MM.1S (cell line): ENCODE results near the gene STEAP1B.

Experiments
- DNase-seq: peaks from one replicate; pipeline ENCODE4 v3.0.0-alpha.2; 2015
- H2AFZ ChIP-seq: fragments of 300-600 bp; sonication (generic); 2 replicates; pipeline ENCODE4 v1.6.0; 2016; ENCODE audit warnings: antibody characterized with exemption, low read length
- H3F3A ChIP-seq: fragments of 300-600 bp; sonication (generic); 2 replicates; pipeline ENCODE4 v1.6.1; 2016; ENCODE audit warnings: mild to moderate bottlenecking, antibody characterized with exemption, low read length, moderate library complexity, mixed read lengths; ENCODE audit not compliant: insufficient read depth
- H3K27ac ChIP-seq: fragments of 300-600 bp; sonication (generic); 2 replicates; pipeline ENCODE4 v1.5.1; 2016; ENCODE audit warnings: mild to moderate bottlenecking, low read length
- H3K27me3 ChIP-seq: fragments of 300-600 bp; sonication (generic); replicated peaks from 2 replicates; pipeline ENCODE4 v1.6.0; 2016; ENCODE audit warnings: low read length; ENCODE audit not compliant: insufficient read depth
- H3K36me3 ChIP-seq: fragments of 300-600 bp; sonication (generic); replicated peaks from 2 replicates; pipeline ENCODE4 v1.6.1; 2016; ENCODE audit warnings: mild to moderate bottlenecking, low read length, mixed read lengths; ENCODE audit not compliant: insufficient read depth
- H3K4me1 ChIP-seq: fragments of 300-600 bp; sonication (generic); 2 replicates; pipeline ENCODE4 v1.6.1; 2016; ENCODE audit warnings: low read length, mixed read lengths
- H3K4me2 ChIP-seq: fragments of 300-600 bp; sonication (generic); 2 replicates; pipeline ENCODE4 v1.6.0; 2016; ENCODE audit warnings: low read depth, low read length
- H3K4me3 ChIP-seq: fragments of 300-600 bp; sonication (generic); 2 replicates; pipeline ENCODE4 v1.5.1; 2016; ENCODE audit warnings: low read length, mixed read lengths
- H3K79me2 ChIP-seq: fragments of 300-600 bp; sonication (generic); 2 replicates; pipeline ENCODE4 v1.6.1; 2016; ENCODE audit warnings: mixed run types, low read length, mixed read lengths
- H3K9ac ChIP-seq: fragments of 300-600 bp; sonication (generic); 2 replicates; pipeline ENCODE4 v1.6.1; 2016; ENCODE audit warnings: low read length, mixed read lengths
- H3K9me2 ChIP-seq: fragments of 300-600 bp; sonication (generic); replicated peaks from 2 replicates; pipeline ENCODE4 v1.6.1; 2016; ENCODE audit warnings: mild to moderate bottlenecking, low read length, mixed read lengths; ENCODE audit not compliant: insufficient read depth
- H3K9me3 ChIP-seq: fragments of 300-600 bp; sonication (generic); replicated peaks from 2 replicates; pipeline ENCODE4 v1.6.1; 2016; ENCODE audit warnings: mild to moderate bottlenecking, low read length, mixed read lengths; ENCODE audit not compliant: insufficient read depth
- H4K20me1 ChIP-seq: fragments of 300-600 bp; sonication (generic); 2 replicates; pipeline ENCODE4 v1.6.1; 2016; ENCODE audit warnings: mild to moderate bottlenecking, low read length, moderate library complexity, mixed read lengths; ENCODE audit not compliant: insufficient read depth
- EZH2 ChIP-seq: fragments of 300-600 bp; sonication (generic); optimal IDR thresholded peaks from 2 replicates; pipeline ENCODE3; 2017; ENCODE audit warnings: low read depth, mild to moderate bottlenecking, antibody characterized with exemption, low read length, mixed read lengths
- EZH2phosphoT487 ChIP-seq: fragments of 300-600 bp; sonication (generic); IDR thresholded peaks from 2 replicates; pipeline ENCODE4 v1.6.1; 2018; ENCODE audit warnings: antibody characterized with exemption, low read length
- TF ChIP-seq, protein P1 (sequence below): fragments of 300-600 bp; sonication (generic); IDR thresholded peaks from 2 replicates; pipeline ENCODE4 v1.5.1; 2016; ENCODE audit warnings: antibody characterized with exemption, low read length, mixed read lengths

Gene STEAP1B

DNA sequence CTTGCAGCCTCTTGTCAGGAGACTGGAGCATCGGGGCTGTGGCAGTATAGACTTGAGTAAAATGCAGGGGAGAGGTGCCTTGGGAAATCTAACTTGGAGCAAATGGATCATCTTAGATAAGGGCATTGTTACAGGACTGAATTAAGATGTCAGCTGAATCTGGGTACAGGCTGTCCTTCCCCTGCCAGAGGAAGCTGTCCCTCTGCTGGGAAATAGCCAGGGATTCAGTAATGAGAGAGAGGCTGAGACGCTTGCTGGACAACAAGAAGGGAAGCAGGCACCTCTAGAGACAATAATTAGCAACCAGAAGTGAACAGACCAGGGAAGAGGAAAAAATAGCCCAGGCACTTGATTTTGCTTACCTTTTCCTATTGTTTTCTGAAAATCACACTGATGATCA, 122.3 kb downstream of the STEAP1B start:
- Histone ChIP-seq H2AFZ (no peak overlapping the region), H3K27me3 (no peaks in the 10 kb centered on the region), H3K9me3 (no peaks in the 10 kb centered on the region), H3K4me1 (no peaks in the 10 kb centered on the region), H3K36me3 (no peaks in the 10 kb centered on the region), H3K4me2 (no peak overlapping the region), H3K79me2 (no peaks in the 10 kb centered on the region), H3K27ac (no peak overlapping the region), H3F3A (no peaks in the 10 kb centered on the region), H4K20me1 (no peaks in the 10 kb centered on the region), H3K4me3 (no peak overlapping the region), H3K9ac (no peak overlapping the region), H3K9me2 (no peaks in the 10 kb centered on the region)
- DNase-seq, result no peak
- no peak for TF ChIP-seq EZH2phosphoT487

DNA sequence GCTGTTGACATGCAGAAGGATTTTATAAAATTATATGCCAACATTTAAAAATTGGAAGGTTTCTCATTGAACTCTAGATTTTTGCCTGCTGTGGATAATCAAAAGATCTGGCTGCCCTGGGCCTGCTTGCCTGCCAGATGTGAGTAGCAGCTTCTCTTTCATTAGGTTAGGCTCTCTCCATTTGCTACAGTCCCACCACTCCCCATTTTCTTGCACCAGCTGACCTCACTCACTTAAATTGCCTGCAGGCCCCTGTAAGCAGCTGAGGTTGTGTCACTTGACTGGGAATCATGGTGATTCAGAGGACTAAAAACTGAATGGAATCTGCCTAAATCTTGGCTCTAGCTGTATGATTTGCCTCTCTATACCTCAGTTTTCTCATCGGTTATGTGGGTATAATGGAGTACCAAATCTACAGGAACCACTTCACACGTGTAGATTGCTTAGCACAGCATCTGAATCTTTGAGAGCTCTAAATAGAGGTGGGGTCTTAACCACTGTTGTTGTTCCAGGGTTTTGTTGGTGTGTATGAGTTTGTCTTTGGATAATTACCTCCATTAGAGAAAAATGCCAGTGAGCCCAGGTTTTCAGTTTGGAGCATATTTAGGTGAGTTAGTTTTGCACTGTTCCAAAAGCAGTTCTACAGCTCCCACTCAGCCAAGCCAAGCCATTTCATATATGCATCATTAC, 124.5 kb downstream of the STEAP1B start:
- DNase-seq, result no peak
- Histone ChIP-seq H3K36me3 (no peaks in the 10 kb centered on the region), H4K20me1 (no peaks in the 10 kb centered on the region), H3K4me3 (no peak overlapping the region), H3K9me3 (no peaks in the 10 kb centered on the region), H3K27me3 (no peaks in the 10 kb centered on the region), H3K27ac (no peak overlapping the region), H3K9me2 (no peaks in the 10 kb centered on the region), H3K4me1 (no peaks in the 10 kb centered on the region), H3K4me2 (no peak overlapping the region), H3K79me2 (no peaks in the 10 kb centered on the region), H2AFZ (no peak overlapping the region), H3F3A (no peaks in the 10 kb centered on the region), H3K9ac (no peak overlapping the region)
- TF ChIP-seq, protein P1, sequence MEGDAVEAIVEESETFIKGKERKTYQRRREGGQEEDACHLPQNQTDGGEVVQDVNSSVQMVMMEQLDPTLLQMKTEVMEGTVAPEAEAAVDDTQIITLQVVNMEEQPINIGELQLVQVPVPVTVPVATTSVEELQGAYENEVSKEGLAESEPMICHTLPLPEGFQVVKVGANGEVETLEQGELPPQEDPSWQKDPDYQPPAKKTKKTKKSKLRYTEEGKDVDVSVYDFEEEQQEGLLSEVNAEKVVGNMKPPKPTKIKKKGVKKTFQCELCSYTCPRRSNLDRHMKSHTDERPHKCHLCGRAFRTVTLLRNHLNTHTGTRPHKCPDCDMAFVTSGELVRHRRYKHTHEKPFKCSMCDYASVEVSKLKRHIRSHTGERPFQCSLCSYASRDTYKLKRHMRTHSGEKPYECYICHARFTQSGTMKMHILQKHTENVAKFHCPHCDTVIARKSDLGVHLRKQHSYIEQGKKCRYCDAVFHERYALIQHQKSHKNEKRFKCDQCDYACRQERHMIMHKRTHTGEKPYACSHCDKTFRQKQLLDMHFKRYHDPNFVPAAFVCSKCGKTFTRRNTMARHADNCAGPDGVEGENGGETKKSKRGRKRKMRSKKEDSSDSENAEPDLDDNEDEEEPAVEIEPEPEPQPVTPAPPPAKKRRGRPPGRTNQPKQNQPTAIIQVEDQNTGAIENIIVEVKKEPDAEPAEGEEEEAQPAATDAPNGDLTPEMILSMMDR, result no peak
- no peak for TF ChIP-seq EZH2phosphoT487
- TF ChIP-seq EZH2, result no peak

DNA sequence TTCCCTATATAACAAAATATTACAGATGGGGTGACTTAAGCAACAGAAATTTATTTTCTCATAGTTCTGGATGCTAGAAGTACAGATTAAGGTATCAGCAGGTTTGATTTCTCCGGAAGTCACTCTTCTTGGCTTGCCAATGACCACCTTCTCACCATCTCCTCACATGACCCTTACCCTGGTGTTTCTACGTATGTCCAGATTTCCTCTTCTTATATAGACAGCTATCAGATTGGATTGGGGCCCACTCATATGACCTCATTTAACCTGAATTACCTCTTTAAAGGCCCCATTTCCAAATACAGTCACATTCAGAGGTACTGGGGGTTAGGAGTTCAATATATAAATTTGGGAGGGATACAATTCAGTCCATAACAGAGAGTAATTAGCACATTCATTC, 126.1 kb downstream of the STEAP1B start:
- H3F3A ChIP-seq, result no peaks in the 10 kb centered on the region
- H3K9ac ChIP-seq, result no peak overlapping the region
- H3K9me3 ChIP-seq, result no peaks in the 10 kb centered on the region
- no peak overlapping the region for H3K4me2 ChIP-seq
- no peak for DNase-seq
- no peak overlapping the region for H2AFZ ChIP-seq
- no peaks in the 10 kb centered on the region for H3K36me3 ChIP-seq
- H3K27ac ChIP-seq, result no peak overlapping the region
- no peaks in the 10 kb centered on the region for H3K4me1 ChIP-seq
- no peaks in the 10 kb centered on the region for H4K20me1 ChIP-seq
- H3K4me3 ChIP-seq, result no peak overlapping the region
- H3K79me2 ChIP-seq, result no peaks in the 10 kb centered on the region
- TF ChIP-seq, protein P1, result no peak
- TF ChIP-seq EZH2phosphoT487, result no peak
- TF ChIP-seq EZH2, result no peak
- no peaks in the 10 kb centered on the region for H3K9me2 ChIP-seq
- no peaks in the 10 kb centered on the region for H3K27me3 ChIP-seq

DNA sequence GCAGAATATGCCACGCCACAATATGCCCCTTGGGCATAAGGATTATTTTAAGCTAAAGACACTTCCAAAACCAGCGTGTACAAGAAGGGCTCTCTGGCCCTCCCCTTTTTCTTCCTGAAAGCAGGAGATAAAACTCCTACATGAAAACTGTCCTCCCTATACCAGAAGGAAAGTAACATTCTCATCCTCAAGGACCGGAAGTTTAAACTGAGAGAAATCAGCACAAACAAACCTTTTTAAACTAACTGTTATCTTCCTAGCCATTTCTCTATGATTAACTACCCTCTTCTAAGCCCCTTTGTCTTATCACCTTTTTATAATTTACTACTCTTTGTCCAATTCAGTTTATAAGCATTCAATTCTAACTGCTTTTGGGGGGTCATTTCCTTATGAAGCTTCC, 126.6 kb downstream of the STEAP1B start:
- Histone ChIP-seq H3K4me1 (no peaks in the 10 kb centered on the region), H3K79me2 (no peaks in the 10 kb centered on the region), H4K20me1 (no peaks in the 10 kb centered on the region), H3K9me3 (no peaks in the 10 kb centered on the region), H3K27ac (no peak overlapping the region), H3K36me3 (no peaks in the 10 kb centered on the region), H3F3A (no peaks in the 10 kb centered on the region), H2AFZ (no peak overlapping the region), H3K9ac (no peak overlapping the region), H3K27me3 (no peaks in the 10 kb centered on the region), H3K4me3 (no peak overlapping the region), H3K4me2 (no peak overlapping the region), H3K9me2 (no peaks in the 10 kb centered on the region)
- no peak for DNase-seq
- no peak for TF ChIP-seq EZH2
- TF ChIP-seq, protein P1, result no peak
